NCI-H2227 (cell line): Measurements from ENCODE around the gene RPL36A.

ENCODE experiments used
- DNase-seq: peaks from one replicate; lab custom pipeline; 2025; ENCODE audit not compliant: unreplicated experiment; lab: John Stamatoyannopoulos, UW

Gene RPL36A

GRCh38 chrX:101390664-101391525 is at the start of gene RPL36A:
Gene RPL36A, plus strand, starts transcription at chrX:101391011. Its CDS starts 33 bp downstream, at chrX:101391044.
- peak; percentile 99 for DNase-seq

- DNase-seq = no peak
Measured at GRCh38 chrX:101347859-101348451, 42.9 kb upstream of the RPL36A start.

GRCh38 chrX:101348452-101349192 is 42.2 kb upstream of the RPL36A start, which contains the start of gene TIMM8A:
Gene TIMM8A, minus strand, starts transcription at chrX:101348742. Its CDS starts 78 bp downstream, at chrX:101348664.
- peak; percentile 88 for DNase-seq

- DNase-seq = no peak
Measured at GRCh38 chrX:101349193-101349562, 41.6 kb upstream of the RPL36A start.

- DNase-seq = peak; percentile 25
Measured at GRCh38 chrX:101357166-101357795, 33.5 kb upstream of the RPL36A start.

GRCh38 chrX:101359966-101360365 is 30.8 kb upstream of the RPL36A start:
- DNase-seq = no peak

GRCh38 chrX:101360390-101360789 is 30.4 kb upstream of the RPL36A start:
- no peak for DNase-seq

GRCh38 chrX:101362116-101362515 is 28.7 kb upstream of the RPL36A start:
- no peak for DNase-seq

- DNase-seq = no peak
Measured at GRCh38 chrX:101362757-101363156, 28.1 kb upstream of the RPL36A start.

- no peak for DNase-seq
Measured at GRCh38 chrX:101365301-101365795, 25.5 kb upstream of the RPL36A start.

GRCh38 chrX:101368800-101369199 is 22.0 kb upstream of the RPL36A start:
- no peak for DNase-seq

GRCh38 chrX:101369687-101370086 is 21.1 kb upstream of the RPL36A start:
- DNase-seq = no peak

GRCh38 chrX:101370888-101371504 is 19.8 kb upstream of the RPL36A start:
- no peak for DNase-seq

GRCh38 chrX:101377547-101377946 is 13.3 kb upstream of the RPL36A start:
- DNase-seq = no peak

- DNase-seq = no peak
Measured at GRCh38 chrX:101383679-101384205, 7.1 kb upstream of the RPL36A start.

- DNase-seq = no peak
Measured at GRCh38 chrX:101385026-101385684, 5.7 kb upstream of the RPL36A start.

- no peak for DNase-seq
Measured at GRCh38 chrX:101385795-101386541, 4.8 kb upstream of the RPL36A start, which contains the start of gene BTK. Gene BTK, minus strand, starts transcription at chrX:101386191. Its CDS starts 10,907 bp downstream, at chrX:101375284.

GRCh38 chrX:101386542-101386885 is 4.3 kb upstream of the RPL36A start:
- no peak for DNase-seq

- no peak for DNase-seq
Measured at GRCh38 chrX:101388604-101389003, 2.2 kb upstream of the RPL36A start.
